ENCODE results near the gene GAB2.

GAB2 gene

DNA sequence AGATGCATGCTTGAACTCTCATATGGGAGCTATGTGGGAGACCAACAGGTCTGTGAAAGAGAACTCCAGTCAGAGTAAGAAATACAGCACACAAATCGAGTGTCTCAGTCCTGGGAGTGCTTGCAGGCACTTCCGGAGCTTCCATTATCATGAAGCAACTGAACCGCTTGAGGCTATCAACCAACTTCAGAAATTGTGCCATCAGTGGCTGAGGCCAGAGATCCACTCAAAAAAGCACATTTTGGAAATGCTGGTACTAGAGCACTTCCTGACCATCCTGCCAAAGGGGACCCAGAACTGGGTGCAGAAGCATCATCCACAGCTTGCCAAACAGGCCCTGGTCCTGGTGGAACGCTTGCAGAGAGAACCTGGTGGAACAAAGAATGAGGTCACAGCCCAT, 33.4 kb downstream of the GAB2 start:
- peaks cover 46% of the 10 kb centered on the region for H3K36me3 Mint-ChIP-seq (ENCODE audit: low read depth)
- no peaks in the 10 kb centered on the region for H3K27me3 Mint-ChIP-seq (ENCODE audit: low read depth, poor library complexity)
- H3K4me3 Mint-ChIP-seq = no peak overlapping the region
- peaks cover 29% of the 10 kb centered on the region for H3K4me1 Mint-ChIP-seq
- TF ChIP-seq, protein P1, sequence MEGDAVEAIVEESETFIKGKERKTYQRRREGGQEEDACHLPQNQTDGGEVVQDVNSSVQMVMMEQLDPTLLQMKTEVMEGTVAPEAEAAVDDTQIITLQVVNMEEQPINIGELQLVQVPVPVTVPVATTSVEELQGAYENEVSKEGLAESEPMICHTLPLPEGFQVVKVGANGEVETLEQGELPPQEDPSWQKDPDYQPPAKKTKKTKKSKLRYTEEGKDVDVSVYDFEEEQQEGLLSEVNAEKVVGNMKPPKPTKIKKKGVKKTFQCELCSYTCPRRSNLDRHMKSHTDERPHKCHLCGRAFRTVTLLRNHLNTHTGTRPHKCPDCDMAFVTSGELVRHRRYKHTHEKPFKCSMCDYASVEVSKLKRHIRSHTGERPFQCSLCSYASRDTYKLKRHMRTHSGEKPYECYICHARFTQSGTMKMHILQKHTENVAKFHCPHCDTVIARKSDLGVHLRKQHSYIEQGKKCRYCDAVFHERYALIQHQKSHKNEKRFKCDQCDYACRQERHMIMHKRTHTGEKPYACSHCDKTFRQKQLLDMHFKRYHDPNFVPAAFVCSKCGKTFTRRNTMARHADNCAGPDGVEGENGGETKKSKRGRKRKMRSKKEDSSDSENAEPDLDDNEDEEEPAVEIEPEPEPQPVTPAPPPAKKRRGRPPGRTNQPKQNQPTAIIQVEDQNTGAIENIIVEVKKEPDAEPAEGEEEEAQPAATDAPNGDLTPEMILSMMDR (IDR thresholded peaks at IDR 0.05) = no peak
- no peak for DNase-seq
- peaks cover 38% of the 10 kb centered on the region for H3K9me3 Mint-ChIP-seq
- no peak overlapping the region for H3K27ac Mint-ChIP-seq

DNA sequence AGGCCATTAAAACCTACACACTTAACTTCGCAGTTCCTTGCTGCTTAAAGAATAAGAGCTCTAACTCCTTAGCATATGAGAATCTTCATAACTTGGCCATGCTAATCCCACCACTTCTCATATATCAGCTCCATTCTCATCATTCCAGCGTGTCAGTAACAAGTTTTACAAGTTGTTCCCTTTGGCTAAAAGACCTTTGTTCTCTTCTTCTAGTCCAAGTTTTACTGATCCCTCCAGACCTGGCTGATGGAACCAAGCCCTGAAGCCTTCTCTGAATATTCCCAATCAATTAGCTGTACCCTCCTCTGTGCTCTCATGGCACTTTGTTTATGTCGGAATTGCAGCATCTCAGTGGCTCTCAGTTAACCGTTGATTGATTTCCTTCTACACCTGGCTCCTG, 35.8 kb downstream of the GAB2 start:
- no peak overlapping the region for H3K27ac Mint-ChIP-seq
- peaks cover 38% of the 10 kb centered on the region for H3K9me3 Mint-ChIP-seq
- TF ChIP-seq, protein P1 (IDR thresholded peaks at IDR 0.05) = no peak
- peaks cover 24% of the 10 kb centered on the region for H3K4me1 Mint-ChIP-seq
- H3K36me3 Mint-ChIP-seq (ENCODE audit: low read depth) = peaks cover 54% of the 10 kb centered on the region
- no peak for DNase-seq
- no peaks in the 10 kb centered on the region for H3K27me3 Mint-ChIP-seq (ENCODE audit: low read depth, poor library complexity)
- no peak overlapping the region for H3K4me3 Mint-ChIP-seq

GRCh38 chr11:78380615-78381051, 37.0 kb downstream of the GAB2 start:
- Mint-ChIP-seq H3K4me3 (no peak overlapping the region), H3K4me1 (peaks cover 17% of the 10 kb centered on the region), H3K27ac (no peak overlapping the region), H3K9me3 (peaks cover 32% of the 10 kb centered on the region), H3K27me3 (ENCODE audit: low read depth, poor library complexity) (no peaks in the 10 kb centered on the region), H3K36me3 (ENCODE audit: low read depth) (peaks cover 54% of the 10 kb centered on the region)
- DNase-seq = no peak
- TF ChIP-seq, protein P1 (IDR thresholded peaks at IDR 0.05) = no peak

- TF ChIP-seq, protein P1 (IDR thresholded peaks at IDR 0.05) = no peak
- Mint-ChIP-seq H3K9me3 (peaks cover 17% of the 10 kb centered on the region), H3K27me3 (ENCODE audit: low read depth, poor library complexity) (no peaks in the 10 kb centered on the region), H3K4me3 (no peak overlapping the region), H3K4me1 (peaks cover 17% of the 10 kb centered on the region), H3K27ac (no peak overlapping the region), H3K36me3 (ENCODE audit: low read depth) (peaks cover 39% of the 10 kb centered on the region)
- no peak for DNase-seq
Observed at GRCh38 chr11:78379039-78379670, 38.5 kb downstream of the GAB2 start.

GRCh38 chr11:78377625-78378418, 39.8 kb downstream of the GAB2 start:
- no peak for DNase-seq
- Mint-ChIP-seq H3K9me3 (peaks cover 12% of the 10 kb centered on the region), H3K4me3 (no peak overlapping the region), H3K27me3 (ENCODE audit: low read depth, poor library complexity) (no peaks in the 10 kb centered on the region), H3K4me1 (peaks cover 17% of the 10 kb centered on the region), H3K27ac (no peak overlapping the region), H3K36me3 (ENCODE audit: low read depth) (peaks cover 28% of the 10 kb centered on the region)
- TF ChIP-seq, protein P1 (IDR thresholded peaks at IDR 0.05) = no peak

Measured in nephron progenitor cell (in vitro differentiated cells).